SK-N-SH (cell line): ENCODE results near the gene RBP3. TPM values are rescaled to one million over a fixed set of nuclear protein-coding genes. Genes with fewer than 3 reads are reported as not detected.

Experiments used
- CTCF ChIA-PET: fragments of 300-600, 350-600 bp; formaldehyde crosslinking; extraction: SDS; loops from one replicate; lab custom pipeline; 2021; lab: Yijun Ruan, JAX
- POLR2A ChIA-PET: fragments of 350-600 bp; sonication (Branson Sonifier 250); formaldehyde crosslinking; extraction: SDS; loops from one replicate; lab custom pipeline; 2020; ENCODE audit warnings: antibody characterized with exemption, inconsistent platforms; lab: Yijun Ruan, JAX
- DNase-seq: peaks from one replicate; pipeline ENCODE4 v3.0.0; 2012
- H2AFZ ChIP-seq: fragments of 200-600 bp; sonication (generic); 2 replicates; pipeline ENCODE4 v1.8.1; 2016; ENCODE audit warnings: antibody characterized with exemption, mild to moderate bottlenecking, low read depth
- H3F3A ChIP-seq: fragments of 200-600 bp; sonication (generic); replicated peaks from 2 replicates; pipeline ENCODE3; 2016; ENCODE audit warnings: antibody characterized with exemption, mild to moderate bottlenecking; ENCODE audit not compliant: insufficient read depth
- H3K27ac ChIP-seq, 2 experiments: fragments of 200-500 bp in 1 of 2; fragments of 200-600 bp in 1 of 2; sonication (Bioruptor generic) in 1 of 2; sonication (generic), shearing (Covaris generic) in 1 of 2; 2 replicates each; pipeline versions ENCODE4 v1.5.1 to v1.6.1; 2014 to 2016; ENCODE audit warnings: low read depth in 2 of 2, inconsistent platforms in 1 of 2, low read length in 1 of 2, mild to moderate bottlenecking in 1 of 2, mixed read lengths in 1 of 2
- H3K27me3 ChIP-seq: fragments of 200-600 bp; sonication (generic), shearing (Covaris generic); 2 replicates; pipeline ENCODE4 v1.6.1; 2016; ENCODE audit warnings: mixed run types; ENCODE audit not compliant: insufficient read depth
- H3K36me3 ChIP-seq, 2 experiments: fragments of 200-500 bp in 1 of 2; fragments of 200-600 bp in 1 of 2; sonication (Bioruptor generic) in 1 of 2; sonication (generic) in 1 of 2; replicated peaks in 1 of 2; 2 replicates each; pipeline versions ENCODE3 to v1.5.1; 2014 to 2016; ENCODE audit warnings: low read length in 1 of 2, mild to moderate bottlenecking in 1 of 2; ENCODE audit not compliant: insufficient read depth in 2 of 2, control insufficient read depth in 1 of 2
- H3K4me1 ChIP-seq, 2 experiments: fragments of 200-500 bp in 1 of 2; fragments of 200-600 bp in 1 of 2; sonication (Bioruptor generic) in 1 of 2; sonication (generic), shearing (Covaris generic) in 1 of 2; 2 replicates each; pipeline versions ENCODE4 v1.5.1 to v1.6.1; 2014 to 2016; ENCODE audit warnings: low read depth in 1 of 2, low read length in 1 of 2, mixed run types in 1 of 2; ENCODE audit not compliant: insufficient read depth in 2 of 2, control insufficient read depth in 1 of 2
- H3K4me2 ChIP-seq: fragments of 200-600 bp; sonication (generic), shearing (Covaris generic); 2 replicates; pipeline ENCODE4 v1.6.1; 2017; ENCODE audit warnings: mixed run types
- H3K4me3 ChIP-seq, 2 experiments: fragments of 200-500 bp in 1 of 2; fragments of 200-600 bp in 1 of 2; sonication (Bioruptor generic) in 1 of 2; sonication (generic), shearing (Covaris generic) in 1 of 2; 2 replicates each; pipeline versions ENCODE4 v1.5.1 to v1.8.1; 2014 to 2016; ENCODE audit warnings: low read depth in 2 of 2, inconsistent platforms in 1 of 2, low read length in 1 of 2, mild to moderate bottlenecking in 1 of 2, mixed read lengths in 1 of 2, moderate library complexity in 1 of 2
- H3K79me2 ChIP-seq: fragments of 200-600 bp; sonication (generic); 2 replicates; pipeline ENCODE4 v1.8.1; 2017; ENCODE audit warnings: mild to moderate bottlenecking; ENCODE audit not compliant: insufficient read depth
- H3K9ac ChIP-seq: fragments of 200-600 bp; sonication (generic); 2 replicates; pipeline ENCODE4 v1.6.1; 2017; ENCODE audit warnings: mixed run types
- H3K9me2 ChIP-seq: fragments of 200-600 bp; sonication (generic); 2 replicates; pipeline ENCODE4 v1.6.1; 2017; ENCODE audit warnings: mixed run types
- H3K9me3 ChIP-seq: fragments of 200-600 bp; sonication (generic); 2 replicates; pipeline ENCODE4 v1.6.1; 2017; ENCODE audit warnings: mixed run types, mild to moderate bottlenecking, moderate library complexity
- H4K20me1 ChIP-seq: fragments of 200-600 bp; sonication (generic); 2 replicates; pipeline ENCODE4 v1.6.1; 2017; ENCODE audit warnings: mild to moderate bottlenecking, mixed run types; ENCODE audit not compliant: insufficient read depth
- EP300 ChIP-seq, 2 experiments: IDR thresholded peaks; 2 replicates each; pipeline versions ENCODE4 v1.4.0 to v1.6.1; 2012; ENCODE audit warnings: borderline replicate concordance in 1 of 2, low read depth in 1 of 2, low read length in 1 of 2
- FOSL2 ChIP-seq: IDR thresholded peaks from 2 replicates; pipeline ENCODE4 v1.4.0; 2012; ENCODE audit warnings: low read depth, mild to moderate bottlenecking, moderate library complexity, borderline replicate concordance
- FOXJ3 ChIP-seq: sonication (generic); formaldehyde crosslinking; IDR thresholded peaks from 2 replicates; pipeline ENCODE4 v1.5.1; 2020; ENCODE audit warnings: mild to moderate bottlenecking, missing genetic modification reagents
- FOXM1 ChIP-seq: IDR thresholded peaks from 2 replicates; pipeline ENCODE4 v1.4.0; 2012; ENCODE audit warnings: low read depth, mild to moderate bottlenecking
- IRF3 ChIP-seq: fragments of 150-350 bp; IDR thresholded peaks from 2 replicates; pipeline ENCODE4 v1.6.1; 2016; ENCODE audit warnings: mild to moderate bottlenecking, low read depth, low read length
- JUND ChIP-seq: IDR thresholded peaks from 2 replicates; pipeline ENCODE4 v1.4.0; 2012
- MAX ChIP-seq: IDR thresholded peaks from 2 replicates; pipeline ENCODE4 v1.4.0; 2012; ENCODE audit warnings: low read depth
- MEF2A ChIP-seq: IDR thresholded peaks from 2 replicates; pipeline ENCODE4 v1.4.0; 2012; ENCODE audit warnings: low read depth, borderline replicate concordance
- PBX3 ChIP-seq: IDR thresholded peaks from 2 replicates; pipeline ENCODE4; 2012
- POLR2AphosphoS5 ChIP-seq: IDR thresholded peaks from 2 replicates; pipeline ENCODE4 v1.6.1; 2012; ENCODE audit warnings: low read depth, low read length
- RAD21 ChIP-seq: IDR thresholded peaks from 2 replicates; pipeline ENCODE4 v1.6.1; 2012; ENCODE audit warnings: mild to moderate bottlenecking, low read length
- RCOR1 ChIP-seq: fragments of 150-350 bp; IDR thresholded peaks from 2 replicates; pipeline ENCODE4 v1.6.1; 2017; ENCODE audit warnings: antibody characterized with exemption, low read length
- SIN3A ChIP-seq: IDR thresholded peaks from 2 replicates; pipeline ENCODE4 v1.6.1; 2012; ENCODE audit warnings: low read depth, mild to moderate bottlenecking, low read length, moderate library complexity, borderline replicate concordance
- TCF12 ChIP-seq: IDR thresholded peaks from 2 replicates; pipeline ENCODE4 v1.4.0; 2012
- TEAD4 ChIP-seq: IDR thresholded peaks from 2 replicates; pipeline ENCODE4 v1.4.0; 2012; ENCODE audit warnings: mild to moderate bottlenecking, borderline replicate concordance; ENCODE audit not compliant: insufficient read depth
- USF1 ChIP-seq: IDR thresholded peaks from 2 replicates; pipeline ENCODE4 v1.4.0; 2012; ENCODE audit warnings: low read depth, borderline replicate concordance
- USF2 ChIP-seq: fragments of 150-350 bp; IDR thresholded peaks from 2 replicates; pipeline ENCODE4 v1.6.1; 2017; ENCODE audit warnings: antibody characterized with exemption, low read length, low read depth, borderline replicate concordance
- YY1 ChIP-seq: IDR thresholded peaks from 2 replicates; pipeline ENCODE4 v1.4.0; 2012; ENCODE audit warnings: low read depth, mild to moderate bottlenecking
- WGBS: methylation state at CpG from one replicate; pipeline ENCODE4 v1.1.6; 2017; ENCODE audit warnings: low lambda C conversion rate; 5-methylcytosine and 5-hydroxymethylcytosine counted together
- polyA plus RNA-seq, 3 experiments: library from polyadenylated mRNA; depleted of rRNA; stranded (reverse); fragments of >200 nt; gene quantifications; 2 replicates each; pipeline ENCODE4 v1.2.3, GENCODE V29; 2012

RBP3 gene
- polyA plus RNA-seq, 1 of the 3 experiments (the other 2 are of a cell fraction): not detected

GRCh38 chr10:47317251-47317650 lies 30.9 kb upstream of the RBP3 start:
- TF ChIP-seq USF1 (no peak), RCOR1 (no peak), RAD21 (no peak), MEF2A (no peak), YY1 (no peak), EP300 (IDR thresholded peaks at IDR 0.05; ENCODE audit: borderline replicate concordance in 1 of 2, low read depth in 1 of 2, low read length in 1 of 2) (no peak), PBX3 (no peak), USF2 (no peak), SIN3A (no peak), MAX (no peak), POLR2AphosphoS5 (no peak), JUND (no peak), FOXJ3 (no peak), FOXM1 (no peak), IRF3 (no peak), FOSL2 (no peak), TEAD4 (no peak), TCF12 (no peak)
- Histone ChIP-seq H3K9ac (no peak overlapping the region), H3F3A (no peaks in the 10 kb centered on the region), H3K9me2 (no peaks in the 10 kb centered on the region), H2AFZ (no peak overlapping the region), H3K27ac (no peak overlapping the region), H3K36me3 (no peaks in the 10 kb centered on the region), H3K4me2 (no peak overlapping the region), H4K20me1 (no peaks in the 10 kb centered on the region), H3K4me3 (no peak overlapping the region), H3K4me1 (peaks cover 0 to 6% of the 10 kb centered on the region in 2 experiments; a peak in 1 of 4 replicates), H3K27me3 (no peaks in the 10 kb centered on the region), H3K9me3 (no peaks in the 10 kb centered on the region), H3K79me2 (no peaks in the 10 kb centered on the region)
- DNase-seq: no peak
- WGBS: 24% methylated on average over 4 of the region's 4 CpGs
- CTCF ChIA-PET: interaction anchor here (1.4 to 3.3 kb wide), 2 partner anchors 23 to 293 kb away, joined by 4 to 18 read pairs; no protein-coding TSS in a partner anchor
- POLR2A ChIA-PET: no interaction called here
